ENCODE measurements around the gene MT3. TPM values are rescaled to one million over a fixed set of nuclear protein-coding genes. Genes with fewer than 3 reads are reported as not detected.

Gene MT3
- total RNA-seq, 1 experiment from 2014 or later = not detected

GRCh38 chr16:56554441-56554840 is 34.9 kb upstream of the MT3 start:
- no peaks in the 10 kb centered on the region for H3K4me1 Mint-ChIP-seq (ENCODE audit: low read depth, unreplicated experiment)
- no peak overlapping the region for H3K4me3 Mint-ChIP-seq (ENCODE audit: low read depth, unreplicated experiment)
- no peak for DNase-seq
- CTCF ChIA-PET = no interaction called here
- H3K27me3 Mint-ChIP-seq (ENCODE audit: unreplicated experiment) = peaks cover 86% of the 10 kb centered on the region
- no peak overlapping the region for H3K27ac Mint-ChIP-seq (ENCODE audit: unreplicated experiment)
- BruUV-seq (replicated peaks) = no TSS peak
- no peaks in the 10 kb centered on the region for H3K36me3 Mint-ChIP-seq (ENCODE audit: insufficient read depth, unreplicated experiment)
- H3K9me3 Mint-ChIP-seq (ENCODE audit: low read depth, unreplicated experiment) = no peaks in the 10 kb centered on the region
- intact Hi-C loops (cut with micrococcal nuclease; ENCODE audit: unreplicated experiment) = no loop called here
- no peak for TF ChIP-seq CTCF (IDR thresholded peaks at IDR 0.05; ENCODE audit: unreplicated experiment)

GRCh38 chr16:56558024-56558747 is 31.1 kb upstream of the MT3 start:
- H3K4me3 Mint-ChIP-seq (ENCODE audit: low read depth, unreplicated experiment) = no peak overlapping the region
- intact Hi-C loops (cut with micrococcal nuclease; ENCODE audit: unreplicated experiment) = no loop called here
- no TSS peak for BruUV-seq (replicated peaks)
- CTCF ChIA-PET = no interaction called here
- no peak for TF ChIP-seq CTCF (IDR thresholded peaks at IDR 0.05; ENCODE audit: unreplicated experiment)
- DNase-seq = no peak
- H3K4me1 Mint-ChIP-seq (ENCODE audit: low read depth, unreplicated experiment) = no peaks in the 10 kb centered on the region
- H3K27ac Mint-ChIP-seq (ENCODE audit: unreplicated experiment) = no peak overlapping the region
- H3K9me3 Mint-ChIP-seq (ENCODE audit: low read depth, unreplicated experiment) = no peaks in the 10 kb centered on the region
- H3K36me3 Mint-ChIP-seq (ENCODE audit: insufficient read depth, unreplicated experiment) = no peaks in the 10 kb centered on the region
- H3K27me3 Mint-ChIP-seq (ENCODE audit: unreplicated experiment) = peaks cover 72% of the 10 kb centered on the region

GRCh38 chr16:56559109-56559508 is 30.2 kb upstream of the MT3 start:
- no peak for DNase-seq
- intact Hi-C loops (cut with micrococcal nuclease; ENCODE audit: unreplicated experiment) = no loop called here
- H3K9me3 Mint-ChIP-seq (ENCODE audit: low read depth, unreplicated experiment) = no peaks in the 10 kb centered on the region
- H3K36me3 Mint-ChIP-seq (ENCODE audit: insufficient read depth, unreplicated experiment) = no peaks in the 10 kb centered on the region
- H3K27me3 Mint-ChIP-seq (ENCODE audit: unreplicated experiment) = peaks cover 72% of the 10 kb centered on the region
- no TSS peak for BruUV-seq (replicated peaks)
- H3K4me1 Mint-ChIP-seq (ENCODE audit: low read depth, unreplicated experiment) = no peaks in the 10 kb centered on the region
- no peak overlapping the region for H3K27ac Mint-ChIP-seq (ENCODE audit: unreplicated experiment)
- TF ChIP-seq CTCF (IDR thresholded peaks at IDR 0.05; ENCODE audit: unreplicated experiment) = no peak
- H3K4me3 Mint-ChIP-seq (ENCODE audit: low read depth, unreplicated experiment) = no peak overlapping the region
- CTCF ChIA-PET = no interaction called here

GRCh38 chr16:56560447-56560846 is 28.9 kb upstream of the MT3 start:
- TF ChIP-seq CTCF (IDR thresholded peaks at IDR 0.05; ENCODE audit: unreplicated experiment) = no peak

More at GRCh38 chr16:56560447-56560846, 28.9 kb upstream of the MT3 start:
- H3K4me1 Mint-ChIP-seq (ENCODE audit: low read depth, unreplicated experiment) = no peaks in the 10 kb centered on the region
- H3K27ac Mint-ChIP-seq (ENCODE audit: unreplicated experiment) = no peak overlapping the region
- no peaks in the 10 kb centered on the region for H3K9me3 Mint-ChIP-seq (ENCODE audit: low read depth, unreplicated experiment)
- BruUV-seq (replicated peaks) = no TSS peak
- DNase-seq = no peak
- intact Hi-C loops (cut with micrococcal nuclease; ENCODE audit: unreplicated experiment) = no loop called here
- H3K4me3 Mint-ChIP-seq (ENCODE audit: low read depth, unreplicated experiment) = no peak overlapping the region
- H3K36me3 Mint-ChIP-seq (ENCODE audit: insufficient read depth, unreplicated experiment) = no peaks in the 10 kb centered on the region
- H3K27me3 Mint-ChIP-seq (ENCODE audit: unreplicated experiment) = peaks cover 72% of the 10 kb centered on the region
- CTCF ChIA-PET = no interaction called here
